Mesendoderm (in vitro differentiated cells): Measurements from ENCODE around the gene ADSL.

Experiments used
- DNase-seq: peaks from one replicate; pipeline ENCODE4 v3.0.0; 2013
- H2AK5ac ChIP-seq: 2 replicates; pipeline ENCODE4 v1.6.1; 2013; ENCODE audit warnings: low read length, inconsistent platforms
- H2BK120ac ChIP-seq: 2 replicates; pipeline ENCODE4 v1.6.1; 2013; ENCODE audit warnings: low read depth, mild to moderate bottlenecking, low read length, moderate library complexity, mixed read lengths
- H2BK15ac ChIP-seq: replicated peaks from 2 replicates; pipeline ENCODE4 v1.6.1; 2013; ENCODE audit warnings: low read depth, mild to moderate bottlenecking, moderate library complexity
- H2BK5ac ChIP-seq: 2 replicates; pipeline ENCODE4 v1.6.1; 2013; ENCODE audit warnings: low read length, inconsistent platforms
- H3K18ac ChIP-seq: 2 replicates; pipeline ENCODE4 v1.6.1; 2013; ENCODE audit warnings: mild to moderate bottlenecking, low read length, mixed read lengths
- H3K23ac ChIP-seq: one replicate; pipeline ENCODE4 v1.6.1; 2013; ENCODE audit warnings: low read length
- H3K27ac ChIP-seq: 2 replicates; pipeline ENCODE4 v1.5.1; 2013; ENCODE audit warnings: low read depth, mild to moderate bottlenecking, inconsistent platforms, low read length, moderate library complexity
- H3K27me3 ChIP-seq: 2 replicates; pipeline ENCODE4 v1.6.1; 2013; ENCODE audit warnings: low read length, control low read depth, mild to moderate bottlenecking, inconsistent platforms; ENCODE audit not compliant: insufficient read depth, poor library complexity
- H3K36me3 ChIP-seq: 2 replicates; pipeline ENCODE4 v1.6.1; 2013; ENCODE audit warnings: low read length, inconsistent platforms; ENCODE audit not compliant: control insufficient read depth, insufficient read depth
- H3K4ac ChIP-seq: one replicate; pipeline ENCODE4 v1.6.1; 2013; ENCODE audit warnings: low read depth, mild to moderate bottlenecking, low read length, moderate library complexity
- H3K4me1 ChIP-seq: 2 replicates; pipeline ENCODE4 v1.6.1; 2013; ENCODE audit warnings: low read depth, low read length, inconsistent platforms; ENCODE audit not compliant: control insufficient read depth
- H3K4me2 ChIP-seq: 2 replicates; pipeline ENCODE4 v1.6.1; 2013; ENCODE audit warnings: low read length
- H3K4me3 ChIP-seq: 2 replicates; pipeline ENCODE4 v1.5.1; 2013; ENCODE audit warnings: mild to moderate bottlenecking, low read length
- H3K56ac ChIP-seq: one replicate; pipeline ENCODE4 v1.6.1; 2013; ENCODE audit warnings: low read length
- H3K79me1 ChIP-seq: 2 replicates; pipeline ENCODE4 v1.6.1; 2013; ENCODE audit warnings: low read length, inconsistent platforms
- H3K79me2 ChIP-seq: 2 replicates; pipeline ENCODE4 v1.6.1; 2013; ENCODE audit warnings: mild to moderate bottlenecking, low read length; ENCODE audit not compliant: control insufficient read depth, insufficient read depth
- H3K9ac ChIP-seq: 2 replicates; pipeline ENCODE4 v1.6.1; 2013; ENCODE audit warnings: low read length, inconsistent platforms
- H4K5ac ChIP-seq: one replicate; pipeline ENCODE4 v1.6.1; 2013; ENCODE audit warnings: low read length
- H4K8ac ChIP-seq: one replicate; pipeline ENCODE4 v1.6.1; 2013; ENCODE audit warnings: low read depth, mild to moderate bottlenecking, control low read depth, low read length, moderate library complexity
- WGBS: extraction: QIAGEN DNeasy Blood & Tissue Kit; methylation state at CpG from one replicate; pipeline ENCODE4 v1.1.7; 2013; ENCODE audit warnings: low lambda C conversion rate, missing lambda C conversion rate; ENCODE audit not compliant: insufficient coverage; ENCODE audit errors: extremely low coverage; 5-methylcytosine and 5-hydroxymethylcytosine counted together

ADSL gene

DNA sequence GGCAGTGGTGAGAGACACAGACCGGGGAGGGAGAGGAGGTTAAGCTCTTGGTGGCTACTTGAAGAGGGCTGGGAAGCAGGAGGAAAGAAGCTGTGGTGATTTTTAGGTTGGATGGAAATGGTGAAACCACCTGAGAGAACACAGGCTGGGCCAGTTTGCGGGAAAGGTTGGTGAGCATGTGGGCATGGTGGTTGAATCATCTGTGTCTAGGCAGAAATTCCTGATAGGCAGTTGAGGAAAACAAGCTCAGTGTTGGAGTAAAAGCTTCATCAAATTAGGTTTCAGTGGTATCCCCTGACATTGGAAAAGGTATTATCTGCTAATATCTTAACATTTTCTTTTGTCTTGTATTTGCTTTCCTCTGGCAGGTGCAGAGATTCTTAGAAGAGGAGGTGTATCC, 19.8 kb downstream of the ADSL start:
- Histone ChIP-seq H3K18ac (no peak overlapping the region), H2AK5ac (no peak overlapping the region), H3K56ac (no peak overlapping the region), H2BK120ac (no peak overlapping the region), H3K4me3 (no peak overlapping the region), H3K79me1 (no peaks in the 10 kb centered on the region), H3K9ac (no peak overlapping the region), H3K27ac (no peak overlapping the region), H3K4me2 (no peak overlapping the region), H3K23ac (no peak overlapping the region), H3K4me1 (no peaks in the 10 kb centered on the region), H3K27me3 (no peaks in the 10 kb centered on the region), H3K4ac (no peak overlapping the region), H4K8ac (no peak overlapping the region), H4K5ac (no peak overlapping the region), H3K79me2 (no peaks in the 10 kb centered on the region), H3K36me3 (peaks cover 32% of the 10 kb centered on the region), H2BK15ac (no peak overlapping the region), H2BK5ac (no peak overlapping the region)
- DNase-seq, result no peak
- no CpG with 5 or more reads among the region's 2 CpGs for WGBS

- H2BK15ac ChIP-seq, result no peak overlapping the region
- H3K56ac ChIP-seq, result no peak overlapping the region
- H3K23ac ChIP-seq, result no peak overlapping the region
- H3K4me2 ChIP-seq, result no peak overlapping the region
- H4K5ac ChIP-seq, result no peak overlapping the region
- no peaks in the 10 kb centered on the region for H3K27me3 ChIP-seq
- H2BK5ac ChIP-seq, result no peak overlapping the region
- no peaks in the 10 kb centered on the region for H3K79me2 ChIP-seq
- H3K4me3 ChIP-seq, result no peak overlapping the region
- no peak overlapping the region for H3K18ac ChIP-seq
- no peak overlapping the region for H2BK120ac ChIP-seq
- WGBS, result no CpG with 5 or more reads among the region's 6 CpGs
- H4K8ac ChIP-seq, result no peak overlapping the region
- H2AK5ac ChIP-seq, result no peak overlapping the region
- no peak for DNase-seq
- H3K36me3 ChIP-seq, result peaks cover 20% of the 10 kb centered on the region
- no peaks in the 10 kb centered on the region for H3K4me1 ChIP-seq
- H3K79me1 ChIP-seq, result no peaks in the 10 kb centered on the region
- no peak overlapping the region for H3K4ac ChIP-seq
- H3K9ac ChIP-seq, result no peak overlapping the region
- no peak overlapping the region for H3K27ac ChIP-seq
These were observed 21.0 kb downstream of the ADSL start for GRCh38 chr22:40367342-40367741.

DNA sequence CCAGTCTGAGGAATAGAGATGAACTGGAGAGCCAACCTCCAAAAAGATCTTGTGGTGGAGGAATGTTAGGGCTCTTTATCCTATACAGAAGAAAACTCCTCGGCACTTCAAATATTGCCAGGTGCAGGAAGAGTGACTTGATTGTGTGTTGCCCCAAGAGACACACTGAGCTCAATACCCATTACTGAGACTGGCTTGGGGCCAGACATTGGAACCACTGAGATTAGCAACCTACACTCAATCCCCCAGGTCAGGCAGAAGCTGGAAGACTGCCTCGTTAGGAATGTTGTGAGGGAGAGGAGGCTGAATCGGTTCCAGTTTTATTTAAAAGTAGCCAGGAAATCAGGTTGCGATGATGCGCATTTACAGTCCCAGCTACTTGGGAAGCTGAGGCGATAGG, 21.7 kb downstream of the ADSL start:
- H2BK120ac ChIP-seq, result no peak overlapping the region
- H3K4me2 ChIP-seq, result no peak overlapping the region
- no peak for DNase-seq
- no peak overlapping the region for H3K56ac ChIP-seq
- no peaks in the 10 kb centered on the region for H3K79me2 ChIP-seq
- no peak overlapping the region for H3K9ac ChIP-seq
- no peak overlapping the region for H2BK15ac ChIP-seq
- no peak overlapping the region for H4K5ac ChIP-seq
- H3K27ac ChIP-seq, result no peak overlapping the region
- no peak overlapping the region for H3K18ac ChIP-seq
- peaks cover 17% of the 10 kb centered on the region for H3K36me3 ChIP-seq
- H4K8ac ChIP-seq, result no peak overlapping the region
- peaks cover 2% of the 10 kb centered on the region for H3K79me1 ChIP-seq
- WGBS, result no CpG with 5 or more reads among the region's 6 CpGs
- no peaks in the 10 kb centered on the region for H3K4me1 ChIP-seq
- H3K23ac ChIP-seq, result no peak overlapping the region
- no peak overlapping the region for H3K4ac ChIP-seq
- no peaks in the 10 kb centered on the region for H3K27me3 ChIP-seq
- no peak overlapping the region for H3K4me3 ChIP-seq
- no peak overlapping the region for H2AK5ac ChIP-seq
- no peak overlapping the region for H2BK5ac ChIP-seq

DNA sequence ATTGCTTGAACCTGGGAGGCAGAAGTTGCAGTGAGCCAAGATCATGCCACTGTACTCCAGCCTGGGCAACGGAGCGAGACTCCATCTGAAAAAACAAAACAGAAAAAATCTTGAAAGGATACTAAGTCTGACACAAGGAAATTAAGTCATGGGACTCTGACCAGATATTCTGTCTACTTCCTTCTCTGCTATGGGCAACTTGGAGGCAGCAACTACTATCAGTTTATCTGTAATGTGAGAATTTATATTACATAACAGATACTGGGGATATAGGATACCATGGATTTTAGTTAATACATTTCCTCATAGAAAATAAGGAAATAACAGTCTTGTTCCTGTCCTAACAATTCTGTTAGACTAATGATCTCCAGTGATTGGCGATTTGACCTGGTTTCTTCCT, 22.5 kb downstream of the ADSL start:
- no peaks in the 10 kb centered on the region for H3K27me3 ChIP-seq
- H2AK5ac ChIP-seq, result no peak overlapping the region
- no peak overlapping the region for H3K27ac ChIP-seq
- no peak overlapping the region for H4K5ac ChIP-seq
- H3K79me2 ChIP-seq, result no peaks in the 10 kb centered on the region
- no peak overlapping the region for H3K18ac ChIP-seq
- H4K8ac ChIP-seq, result no peak overlapping the region
- no peak overlapping the region for H2BK5ac ChIP-seq
- DNase-seq, result no peak
- no peak overlapping the region for H3K9ac ChIP-seq
- WGBS, result no CpG with 5 or more reads among the region's 3 CpGs
- no peak overlapping the region for H3K23ac ChIP-seq
- H3K36me3 ChIP-seq, result peaks cover 17% of the 10 kb centered on the region
- H3K4me1 ChIP-seq, result no peaks in the 10 kb centered on the region
- H2BK15ac ChIP-seq, result no peak overlapping the region
- no peak overlapping the region for H3K4me3 ChIP-seq
- peaks cover 2% of the 10 kb centered on the region for H3K79me1 ChIP-seq
- H2BK120ac ChIP-seq, result no peak overlapping the region
- no peak overlapping the region for H3K56ac ChIP-seq
- no peak overlapping the region for H3K4me2 ChIP-seq
- H3K4ac ChIP-seq, result no peak overlapping the region

DNA sequence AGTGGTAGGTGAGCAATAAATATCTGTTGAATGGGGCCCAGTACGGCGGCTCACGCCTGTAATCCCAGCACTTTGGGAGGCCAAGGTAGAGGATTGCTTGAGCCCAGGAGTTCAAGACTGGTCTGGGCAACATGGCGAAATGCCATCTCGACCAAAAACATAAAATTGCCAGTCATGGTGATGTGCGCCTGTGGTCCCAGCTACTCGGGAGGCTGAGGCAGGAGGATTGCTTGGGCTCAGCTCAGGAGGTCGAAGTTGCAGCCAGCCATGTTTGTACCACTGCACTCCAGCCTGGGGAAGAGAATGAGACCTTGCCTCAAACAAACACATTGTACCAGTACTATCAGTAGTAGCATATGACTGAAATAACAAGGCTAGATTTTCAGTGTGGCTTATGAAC, 28.3 kb downstream of the ADSL start:
- H3K23ac ChIP-seq, result no peak overlapping the region
- H2AK5ac ChIP-seq, result no peak overlapping the region
- WGBS, result no CpG with 5 or more reads among the region's 8 CpGs

GRCh38 chr22:40376149-40376548, 29.8 kb downstream of the ADSL start:
- H4K5ac ChIP-seq, result no peak overlapping the region
- H2BK120ac ChIP-seq, result no peak overlapping the region
- H3K79me1 ChIP-seq, result peaks cover 8% of the 10 kb centered on the region
- H3K79me2 ChIP-seq, result peaks cover 2% of the 10 kb centered on the region
- no peak overlapping the region for H4K8ac ChIP-seq
- H3K4me2 ChIP-seq, result no peak overlapping the region
- no peak overlapping the region for H2BK5ac ChIP-seq
- H3K36me3 ChIP-seq, result no peaks in the 10 kb centered on the region
- no peak overlapping the region for H3K18ac ChIP-seq
- no CpG with 5 or more reads among the region's 5 CpGs for WGBS
- no peak overlapping the region for H3K9ac ChIP-seq
- no peak overlapping the region for H3K4me3 ChIP-seq
- no peak overlapping the region for H2BK15ac ChIP-seq
- no peak overlapping the region for H3K27ac ChIP-seq
- no peaks in the 10 kb centered on the region for H3K27me3 ChIP-seq
- no peaks in the 10 kb centered on the region for H3K4me1 ChIP-seq
- H3K56ac ChIP-seq, result no peak overlapping the region
- no peak overlapping the region for H2AK5ac ChIP-seq
- no peak for DNase-seq
- no peak overlapping the region for H3K23ac ChIP-seq
- no peak overlapping the region for H3K4ac ChIP-seq

More for the DNA sequence above, 28.3 kb downstream of the ADSL start:
- Histone ChIP-seq H3K27me3 (no peaks in the 10 kb centered on the region), H3K27ac (no peak overlapping the region), H2BK120ac (no peak overlapping the region), H4K5ac (no peak overlapping the region), H2BK15ac (no peak overlapping the region), H3K18ac (no peak overlapping the region), H3K4ac (no peak overlapping the region), H3K4me3 (no peak overlapping the region), H3K4me1 (no peaks in the 10 kb centered on the region), H3K36me3 (no peaks in the 10 kb centered on the region), H2BK5ac (no peak overlapping the region), H3K4me2 (no peak overlapping the region), H3K79me1 (peaks cover 8% of the 10 kb centered on the region), H3K79me2 (peaks cover 2% of the 10 kb centered on the region), H3K56ac (no peak overlapping the region), H4K8ac (no peak overlapping the region), H3K9ac (no peak overlapping the region)
- DNase-seq, result no peak
